GM13977 (cell line): ENCODE measurements around the gene DYNC2LI1.

Experiments
- DNase-seq: peaks from one replicate; pipeline ENCODE4 v3.0.0; 2012; ENCODE audit warnings: low spot score
- in situ Hi-C: fragments of 300-500 bp; cut with MboI; formaldehyde crosslinking; loops from one replicate; pipeline ENCODE4 v1.12.0; 2022; ENCODE audit warnings: low sequenced_read_pairs, low pct_unique_long_range_greater_than_20kb, mixed read lengths, inconsistent platforms; ENCODE audit not compliant: unreplicated experiment
- TF ChIP-seq, protein P1 (sequence below): IDR thresholded peaks from 2 replicates; pipeline ENCODE4 v1.5.1; 2012; ENCODE audit warnings: mild to moderate bottlenecking, control low read depth; ENCODE audit not compliant: insufficient read depth; ENCODE audit errors: extremely low read depth, missing control alignments

DYNC2LI1 gene

DNA sequence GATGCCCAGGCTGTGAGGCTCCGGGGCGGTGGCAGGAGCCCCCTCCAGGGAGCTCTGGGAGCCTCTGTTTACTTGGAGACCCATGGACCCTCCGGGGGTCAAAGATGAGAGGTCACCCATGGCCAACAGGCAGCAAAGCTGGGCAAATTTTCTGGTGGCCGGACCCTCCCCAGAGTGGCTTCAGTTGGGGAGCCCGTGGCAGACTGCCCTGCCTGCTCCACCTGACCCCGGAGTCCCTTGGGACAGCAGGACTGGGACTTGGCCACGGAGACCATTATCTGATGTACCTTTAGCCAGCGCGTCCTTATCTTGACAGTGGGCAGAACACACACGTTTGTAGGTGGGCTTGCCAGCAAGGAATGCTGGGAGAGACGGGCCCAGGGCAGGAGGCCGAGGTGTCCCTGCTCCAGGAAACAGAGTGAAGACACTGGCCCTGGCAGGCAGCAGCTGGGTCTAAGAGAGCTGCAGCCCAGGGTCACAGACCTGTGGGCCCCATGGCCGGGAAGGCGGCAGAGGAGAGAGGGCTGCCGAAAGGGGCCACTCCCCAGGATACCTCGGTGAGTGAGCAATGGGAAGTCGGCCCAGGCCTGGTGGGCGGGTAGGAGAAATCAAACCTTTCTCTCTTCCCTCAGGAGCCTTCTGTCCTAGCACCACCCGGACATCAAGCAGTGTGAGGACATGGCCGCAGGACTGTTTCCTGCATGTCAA lies 64.9 kb downstream of the DYNC2LI1 start, which contains the start of the genes ABCG5 and ABCG8:
ABCG5 (minus strand) TSS at position 280 of the 708 bp plus-strand sequence; CDS start at position 120, 160 bp downstream.
ABCG8 (plus strand) TSS at position 412 of the 708 bp plus-strand sequence; CDS start at position 495, 83 bp downstream.
- DNase-seq, result no peak
- in situ Hi-C loops, result no loop called here
- TF ChIP-seq, protein P1, sequence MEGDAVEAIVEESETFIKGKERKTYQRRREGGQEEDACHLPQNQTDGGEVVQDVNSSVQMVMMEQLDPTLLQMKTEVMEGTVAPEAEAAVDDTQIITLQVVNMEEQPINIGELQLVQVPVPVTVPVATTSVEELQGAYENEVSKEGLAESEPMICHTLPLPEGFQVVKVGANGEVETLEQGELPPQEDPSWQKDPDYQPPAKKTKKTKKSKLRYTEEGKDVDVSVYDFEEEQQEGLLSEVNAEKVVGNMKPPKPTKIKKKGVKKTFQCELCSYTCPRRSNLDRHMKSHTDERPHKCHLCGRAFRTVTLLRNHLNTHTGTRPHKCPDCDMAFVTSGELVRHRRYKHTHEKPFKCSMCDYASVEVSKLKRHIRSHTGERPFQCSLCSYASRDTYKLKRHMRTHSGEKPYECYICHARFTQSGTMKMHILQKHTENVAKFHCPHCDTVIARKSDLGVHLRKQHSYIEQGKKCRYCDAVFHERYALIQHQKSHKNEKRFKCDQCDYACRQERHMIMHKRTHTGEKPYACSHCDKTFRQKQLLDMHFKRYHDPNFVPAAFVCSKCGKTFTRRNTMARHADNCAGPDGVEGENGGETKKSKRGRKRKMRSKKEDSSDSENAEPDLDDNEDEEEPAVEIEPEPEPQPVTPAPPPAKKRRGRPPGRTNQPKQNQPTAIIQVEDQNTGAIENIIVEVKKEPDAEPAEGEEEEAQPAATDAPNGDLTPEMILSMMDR, result no peak

DNA sequence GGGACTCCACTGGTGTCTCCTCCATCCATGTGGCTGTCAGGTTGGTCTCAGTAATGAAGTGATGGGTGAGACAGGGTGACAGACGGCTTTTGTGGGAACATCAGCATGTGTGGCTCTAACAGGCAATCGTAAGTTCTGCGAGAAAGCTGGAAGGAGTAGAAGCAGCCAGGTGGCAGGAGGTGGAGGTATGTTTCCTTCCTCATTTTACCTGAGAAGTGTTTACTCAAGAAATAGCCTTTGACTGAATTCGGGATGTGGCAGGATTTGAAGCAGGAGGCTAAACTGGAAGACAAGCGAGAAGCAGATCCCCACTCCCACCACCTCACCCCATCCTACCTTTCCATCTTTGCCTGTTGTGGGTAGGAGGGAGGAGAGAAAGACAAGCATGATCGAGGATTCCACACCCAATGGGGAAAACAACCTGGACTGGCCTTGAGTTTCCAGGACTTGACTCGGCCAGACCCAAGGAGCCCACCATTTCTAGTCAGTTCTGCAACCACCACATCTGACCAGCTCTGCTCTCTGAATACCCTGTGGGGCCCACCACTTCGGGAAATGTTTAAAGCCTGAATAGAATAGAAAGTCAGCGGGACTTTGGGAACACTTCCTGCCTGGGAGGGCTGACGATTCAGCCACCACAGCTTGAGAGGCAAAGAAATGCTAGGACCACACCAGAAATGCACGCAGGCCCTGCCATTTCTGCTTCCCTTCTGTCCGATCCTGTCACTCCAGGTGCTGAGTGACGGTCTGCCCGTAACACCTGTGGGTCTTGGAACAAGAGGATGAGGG lies 66.1 kb downstream of the DYNC2LI1 start:
- in situ Hi-C loops, result no loop called here

DNA sequence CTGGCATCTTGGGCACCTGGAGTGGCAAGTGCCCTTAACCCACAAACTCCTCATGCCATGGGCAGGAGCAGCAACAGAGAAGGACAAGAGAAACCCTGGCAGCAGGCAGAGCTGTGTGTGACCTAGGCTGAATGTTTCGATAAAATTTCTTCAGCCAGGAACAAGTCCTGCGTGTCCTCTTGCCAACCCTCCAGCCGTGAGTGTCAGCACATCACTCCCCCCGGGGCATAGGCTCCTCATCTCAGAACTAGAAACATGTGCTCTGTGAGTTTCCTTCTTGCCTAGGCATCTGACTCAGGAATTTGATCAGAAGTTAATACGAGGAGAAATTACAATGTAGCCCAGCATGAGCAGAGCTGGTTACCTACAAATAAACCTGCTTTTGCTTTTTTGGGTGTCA lies 67.1 kb downstream of the DYNC2LI1 start:
- in situ Hi-C loops, result no loop called here
- peak; percentile 1 for DNase-seq
- TF ChIP-seq, protein P1, result no peak

More for the DNA sequence above, 66.1 kb downstream of the DYNC2LI1 start:
- DNase-seq, result no peak
- TF ChIP-seq, protein P1, result no peak

DNA sequence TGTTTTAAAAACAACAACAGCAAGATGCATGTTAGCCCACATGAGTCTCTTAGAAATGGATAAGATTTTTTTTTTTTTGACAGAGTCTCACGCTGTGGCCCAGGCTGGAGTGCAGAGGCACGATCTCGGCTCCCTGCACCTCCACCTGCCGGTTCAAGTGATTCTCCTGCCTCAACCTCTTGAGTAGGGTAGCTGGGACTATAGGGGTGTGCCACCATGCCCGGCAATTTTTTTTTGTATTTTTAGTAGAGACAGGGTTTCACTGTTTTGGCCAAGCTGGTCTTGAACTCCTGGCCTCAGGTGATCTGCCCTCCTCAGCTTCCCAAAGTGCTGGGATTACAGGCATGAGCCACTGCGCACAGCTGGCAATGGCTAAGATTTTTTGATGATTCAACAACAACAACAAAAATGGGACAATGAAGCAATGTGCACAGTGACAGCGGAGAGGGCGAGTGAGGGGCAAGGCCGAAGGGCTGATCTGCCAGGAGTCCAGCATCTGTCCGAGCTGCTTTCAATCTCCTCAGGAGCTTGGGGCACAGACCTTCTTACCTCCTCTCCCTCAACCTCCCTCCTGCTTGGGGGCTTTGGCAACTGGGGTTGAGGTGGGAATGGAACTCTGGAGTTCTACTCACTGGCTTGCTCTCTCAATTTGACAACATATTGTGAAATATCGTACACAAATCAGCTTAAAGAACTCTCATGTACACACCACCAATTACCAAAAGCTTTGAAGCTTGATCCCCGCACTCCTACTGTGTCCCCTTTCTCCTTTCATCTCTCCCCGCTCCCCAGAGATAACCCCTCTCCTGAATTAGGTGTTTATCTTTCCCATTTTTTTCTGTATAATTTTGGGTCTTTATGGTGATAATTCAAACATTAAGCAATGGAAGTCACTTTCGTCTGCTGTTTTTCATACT lies 68.4 kb downstream of the DYNC2LI1 start:
- TF ChIP-seq, protein P1, result no peak
- in situ Hi-C loops, result no loop called here

DNA sequence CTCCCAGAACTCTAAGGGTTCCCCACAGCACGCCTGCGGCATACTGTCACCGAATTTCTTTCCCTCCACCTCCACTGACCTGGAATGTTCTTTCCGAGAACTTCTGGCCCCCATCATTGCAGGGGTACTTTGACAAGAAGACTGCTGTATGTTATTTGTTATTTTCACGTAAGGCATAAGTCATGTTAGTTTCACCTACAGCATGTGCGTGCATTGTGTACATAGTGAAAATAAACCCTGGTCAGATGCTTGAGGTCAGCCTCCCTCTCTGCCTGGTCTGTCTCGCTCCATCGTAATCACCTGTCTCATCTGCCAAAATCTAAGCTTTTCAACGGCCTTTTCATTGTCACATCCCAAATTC lies 69.0 kb downstream of the DYNC2LI1 start:
- TF ChIP-seq, protein P1, result no peak
- in situ Hi-C loops, result no loop called here
- DNase-seq, result no peak

More for the DNA sequence above, 68.4 kb downstream of the DYNC2LI1 start:
- DNase-seq, result peak; percentile 1

DNA sequence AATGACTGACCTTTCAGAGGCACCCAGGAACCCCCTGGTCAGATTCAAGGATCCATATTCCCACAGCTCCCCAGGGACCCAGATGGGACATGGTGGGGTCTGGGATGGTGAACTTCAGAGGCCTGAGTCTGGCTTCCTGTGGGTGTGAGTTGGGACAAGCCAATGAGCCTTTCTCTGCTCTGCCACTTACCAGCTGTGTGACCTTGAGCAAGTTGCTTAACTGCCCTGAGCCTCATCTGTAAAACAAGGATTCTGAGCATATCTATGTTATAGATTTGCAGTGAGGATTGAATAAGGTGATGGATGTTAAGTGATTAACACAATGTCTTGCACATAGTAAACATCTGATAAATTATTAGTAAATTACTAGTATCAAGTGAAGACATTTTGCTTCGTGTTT lies 71.3 kb downstream of the DYNC2LI1 start:
- TF ChIP-seq, protein P1, result no peak
- in situ Hi-C loops, result no loop called here
- no peak for DNase-seq
